Measurements from ENCODE around the gene CPT1C. TPM values are rescaled to one million over a fixed set of nuclear protein-coding genes. Genes with fewer than 3 reads are reported as not detected.

The CPT1C gene
- total and polyA plus RNA-seq, 2 of the 4 experiments (the other 2 are of a cell fraction), result 14.2 to 56.1 TPM

DNA sequence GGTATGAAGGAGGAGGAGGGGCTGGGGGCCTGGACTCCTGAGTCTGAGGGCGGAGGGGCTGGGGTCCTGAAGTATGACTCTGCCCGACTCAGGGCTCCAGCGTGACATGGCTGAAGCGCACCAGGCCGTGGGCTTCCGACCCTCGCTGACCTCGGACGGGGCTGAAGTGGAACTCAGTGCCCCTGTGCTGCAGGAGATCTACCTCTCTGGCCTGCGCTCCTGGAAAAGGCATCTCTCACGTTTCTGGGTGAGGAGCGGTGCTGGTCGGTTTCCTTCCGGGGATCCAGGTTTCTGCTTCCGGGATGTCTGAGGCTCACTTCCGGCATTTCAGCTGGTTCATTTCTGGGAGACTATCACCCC lies 1.2 kb downstream of the CPT1C start:
- Histone ChIP-seq H3K14ac (replicated peaks; ENCODE audit: low read depth, low read length) (no peak overlapping the region; the same call in 1 of the 2 replicates), H4K5ac (ENCODE audit: low read depth, low read length) (peak overlapping the region; percentile 53; the same call in 1 of the 2 replicates), H3K9me1 (ENCODE audit: insufficient read depth, low read length) (peaks cover 6% of the 10 kb centered on the region; the same call in 1 of the 2 replicates), H3K4me1 (ENCODE audit: control insufficient read depth, insufficient read depth, low read length) (peaks cover 9% of the 10 kb centered on the region), H2AK9ac (replicated peaks; ENCODE audit: low read depth, low read length, poor library complexity) (peak overlapping the region; percentile 78), H3K23ac (ENCODE audit: low read depth, low read length) (no peak overlapping the region), H3K4me3 (ENCODE audit: insufficient read depth, low read depth, low read length) (no peak overlapping the region), H3K36me3 (ENCODE audit: control insufficient read depth, insufficient read depth, low read length) (peaks cover 14% of the 10 kb centered on the region; the same call in 1 of the 2 replicates), H2BK20ac (ENCODE audit: low read depth, low read length) (no peak overlapping the region), H3K56ac (ENCODE audit: extremely low read depth, insufficient read depth, low read length) (no peak overlapping the region), H2BK15ac (ENCODE audit: low read depth, low read length) (no peak overlapping the region), H3K27ac (ENCODE audit: insufficient read depth, low read length) (no peak overlapping the region), H4K20me1 (ENCODE audit: insufficient read depth, low read length) (peaks cover 11% of the 10 kb centered on the region), H2AFZ (replicated peaks; ENCODE audit: low read length, poor library complexity) (peak overlapping the region; percentile 78), H3K9ac (ENCODE audit: low read depth, low read length) (no peak overlapping the region), H3K79me1 (ENCODE audit: low read depth in 1 of 2, low read length in 2 of 2) (peaks cover 6 to 36% of the 10 kb centered on the region in 2 experiments; a peak in 3 of 4 replicates), H4K8ac (ENCODE audit: low read depth in 2 of 2, low read length in 2 of 2) (peak overlapping the region; percentile 74 to 98; a peak in 3 of 4 replicates), H4K91ac (ENCODE audit: insufficient read depth, low read depth, low read length) (peak overlapping the region; percentile 29; the same call in 1 of the 2 replicates), H2BK5ac (ENCODE audit: low read depth, low read length, poor library complexity, severe bottlenecking) (no peak overlapping the region), H3K4ac (ENCODE audit: low read depth, low read length) (peak overlapping the region; percentile 61; the same call in 1 of the 2 replicates), H3K27me3 (ENCODE audit: control insufficient read depth, insufficient read depth, low read length) (no peaks in the 10 kb centered on the region), H3K18ac (ENCODE audit: low read depth, low read length) (no peak overlapping the region), H3K4me2 (ENCODE audit: low read depth, low read length) (no peak overlapping the region; the same call in 1 of the 2 replicates), H2AK5ac (ENCODE audit: low read depth, low read length) (peak overlapping the region; percentile 82; the same call in 1 of the 2 replicates), H3K9me3 (ENCODE audit: control insufficient read depth, insufficient read depth, low read length) (no peaks in the 10 kb centered on the region), H2BK120ac (ENCODE audit: low read depth, low read length) (no peak overlapping the region)
- TF ChIP-seq CEBPB (IDR thresholded peaks at IDR 0.05; ENCODE audit: low read depth, low read length) (no peak), CHD1 (IDR thresholded peaks at IDR 0.05; ENCODE audit: low read depth, low read length) (no peak), BHLHE40 (IDR thresholded peaks at IDR 0.05; ENCODE audit: low read depth, low read length) (no peak), SMC3 (IDR thresholded peaks at IDR 0.05; ENCODE audit: low read depth, low read length) (no peak), RAD21 (IDR thresholded peaks at IDR 0.05; ENCODE audit: low read length) (no peak), FOS (IDR thresholded peaks at IDR 0.05; ENCODE audit: low read depth, low read length) (no peak), MAZ (IDR thresholded peaks at IDR 0.05; ENCODE audit: borderline replicate concordance, low read depth, low read length) (no peak), RCOR1 (IDR thresholded peaks at IDR 0.05; ENCODE audit: insufficient replicate concordance, low read length) (no peak), NFE2L2 (IDR thresholded peaks at IDR 0.05; ENCODE audit: low read depth, low read length) (no peak), RFX5 (IDR thresholded peaks at IDR 0.05; ENCODE audit: low read depth, low read length) (no peak), MAFK (IDR thresholded peaks at IDR 0.05; ENCODE audit: low read depth, low read length) (no peak), MXI1 (IDR thresholded peaks at IDR 0.05; ENCODE audit: borderline replicate concordance, low read depth, low read length) (no peak), POLR2A (IDR thresholded peaks at IDR 0.05; ENCODE audit: low read depth, low read length) (no peak)
- TF ChIP-seq, protein P1, sequence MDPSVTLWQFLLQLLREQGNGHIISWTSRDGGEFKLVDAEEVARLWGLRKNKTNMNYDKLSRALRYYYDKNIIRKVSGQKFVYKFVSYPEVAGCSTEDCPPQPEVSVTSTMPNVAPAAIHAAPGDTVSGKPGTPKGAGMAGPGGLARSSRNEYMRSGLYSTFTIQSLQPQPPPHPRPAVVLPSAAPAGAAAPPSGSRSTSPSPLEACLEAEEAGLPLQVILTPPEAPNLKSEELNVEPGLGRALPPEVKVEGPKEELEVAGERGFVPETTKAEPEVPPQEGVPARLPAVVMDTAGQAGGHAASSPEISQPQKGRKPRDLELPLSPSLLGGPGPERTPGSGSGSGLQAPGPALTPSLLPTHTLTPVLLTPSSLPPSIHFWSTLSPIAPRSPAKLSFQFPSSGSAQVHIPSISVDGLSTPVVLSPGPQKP (IDR thresholded peaks at IDR 0.05; ENCODE audit: borderline replicate concordance, low read depth, low read length), result no peak
- TF ChIP-seq, protein P2, sequence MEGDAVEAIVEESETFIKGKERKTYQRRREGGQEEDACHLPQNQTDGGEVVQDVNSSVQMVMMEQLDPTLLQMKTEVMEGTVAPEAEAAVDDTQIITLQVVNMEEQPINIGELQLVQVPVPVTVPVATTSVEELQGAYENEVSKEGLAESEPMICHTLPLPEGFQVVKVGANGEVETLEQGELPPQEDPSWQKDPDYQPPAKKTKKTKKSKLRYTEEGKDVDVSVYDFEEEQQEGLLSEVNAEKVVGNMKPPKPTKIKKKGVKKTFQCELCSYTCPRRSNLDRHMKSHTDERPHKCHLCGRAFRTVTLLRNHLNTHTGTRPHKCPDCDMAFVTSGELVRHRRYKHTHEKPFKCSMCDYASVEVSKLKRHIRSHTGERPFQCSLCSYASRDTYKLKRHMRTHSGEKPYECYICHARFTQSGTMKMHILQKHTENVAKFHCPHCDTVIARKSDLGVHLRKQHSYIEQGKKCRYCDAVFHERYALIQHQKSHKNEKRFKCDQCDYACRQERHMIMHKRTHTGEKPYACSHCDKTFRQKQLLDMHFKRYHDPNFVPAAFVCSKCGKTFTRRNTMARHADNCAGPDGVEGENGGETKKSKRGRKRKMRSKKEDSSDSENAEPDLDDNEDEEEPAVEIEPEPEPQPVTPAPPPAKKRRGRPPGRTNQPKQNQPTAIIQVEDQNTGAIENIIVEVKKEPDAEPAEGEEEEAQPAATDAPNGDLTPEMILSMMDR (conservative IDR thresholded peaks at IDR 0.05; ENCODE audit: low read depth, low read length), result no peak
- TF ChIP-seq, protein P3, sequence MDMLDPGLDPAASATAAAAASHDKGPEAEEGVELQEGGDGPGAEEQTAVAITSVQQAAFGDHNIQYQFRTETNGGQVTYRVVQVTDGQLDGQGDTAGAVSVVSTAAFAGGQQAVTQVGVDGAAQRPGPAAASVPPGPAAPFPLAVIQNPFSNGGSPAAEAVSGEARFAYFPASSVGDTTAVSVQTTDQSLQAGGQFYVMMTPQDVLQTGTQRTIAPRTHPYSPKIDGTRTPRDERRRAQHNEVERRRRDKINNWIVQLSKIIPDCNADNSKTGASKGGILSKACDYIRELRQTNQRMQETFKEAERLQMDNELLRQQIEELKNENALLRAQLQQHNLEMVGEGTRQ (IDR thresholded peaks at IDR 0.05; ENCODE audit: low read depth, low read length), result no peak
- in situ Hi-C loops (cut with MboI; ENCODE audit: low sequenced_read_pairs), result no loop called here
- no peak for ATAC-seq (ENCODE audit: low read depth)
- intact Hi-C loops (cut with micrococcal nuclease), result loop anchor here (5.0 kb wide), 1 partner anchor 110 kb away; no protein-coding TSS in a partner anchor
- dilution Hi-C loops (cut with HindIII; ENCODE audit: low sequenced_read_pairs, unreplicated experiment), result no loop called here
- 68% methylated on average over 15 of the region's 16 CpGs; no CpG with 5 or more reads in 1 of the 2 experiments for whole genome bisulfite sequencing, 2 experiments (ENCODE audit: extremely low coverage in 2 of 2, insufficient read length in 1 of 2)
- BruUV-seq (replicated peaks), result no TSS peak
- DNase-seq, result no peak
- CTCF ChIA-PET, result no interaction called here
- POLR2A ChIA-PET (ENCODE audit: unreplicated experiment), result no interaction called here
